ENCODE results near the gene GTPBP2. TPM values are rescaled to one million over a fixed set of nuclear protein-coding genes. Genes with fewer than 3 reads are reported as not detected.
A peak's percentile ranks its signal among the peaks of the same experiment; 100 is the strongest.

GTPBP2 gene
- total and polyA plus RNA-seq, 2 of the 13 experiments (the other 11 are each of a cell fraction or from before 2014, with no cell fraction given), result 26.9 to 88.2 TPM

DNA sequence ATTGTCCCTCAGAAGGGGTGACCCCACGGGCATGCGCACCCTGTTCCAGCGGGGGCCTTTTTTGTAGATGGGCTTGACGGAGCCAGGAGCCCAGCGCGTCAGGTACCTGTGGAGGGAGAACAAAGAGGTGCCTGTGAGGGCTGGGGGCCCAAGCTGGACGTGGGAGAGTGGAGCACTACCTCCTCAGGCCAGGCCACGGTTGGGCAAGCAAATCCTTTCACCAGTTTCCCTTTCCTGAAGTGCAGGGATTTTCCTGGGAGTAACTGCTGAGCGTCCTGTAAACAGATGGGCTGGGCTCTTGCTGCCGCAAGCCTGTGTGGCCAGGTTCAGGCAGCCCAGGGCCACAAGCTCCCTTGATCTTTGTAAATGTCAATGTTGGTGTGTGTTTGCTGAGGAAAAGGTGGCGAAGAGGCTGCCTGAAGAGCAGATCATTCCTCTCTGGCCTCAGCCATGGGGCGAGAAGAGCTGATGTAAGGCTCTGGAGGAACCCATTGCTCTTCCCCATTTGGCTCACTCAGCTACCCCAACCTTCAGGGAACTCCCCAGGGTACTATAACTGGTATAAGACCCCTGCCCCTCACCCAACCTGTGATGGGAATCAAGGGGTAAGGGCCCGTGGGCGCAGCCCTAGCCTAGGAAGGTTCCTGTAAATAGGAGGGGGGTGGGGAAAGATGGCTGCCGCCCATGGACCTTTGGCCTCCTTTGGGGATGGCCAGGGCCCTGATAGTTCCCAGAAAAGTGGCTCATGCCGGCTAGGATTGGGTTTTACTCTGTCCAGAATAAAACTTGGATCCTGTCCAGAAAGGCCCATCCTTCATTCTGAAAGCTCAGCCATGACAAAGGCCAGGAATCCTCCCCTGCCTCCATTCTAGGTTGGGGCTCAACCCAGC, 43.0 kb upstream of the GTPBP2 start (continued):
- TF ChIP-seq ZNF274 (CRISPR knock-in tag; IDR thresholded peaks at IDR 0.05), result peak; percentile 56; the same call in 1 of the 2 replicates
- TF ChIP-seq, protein P1, sequence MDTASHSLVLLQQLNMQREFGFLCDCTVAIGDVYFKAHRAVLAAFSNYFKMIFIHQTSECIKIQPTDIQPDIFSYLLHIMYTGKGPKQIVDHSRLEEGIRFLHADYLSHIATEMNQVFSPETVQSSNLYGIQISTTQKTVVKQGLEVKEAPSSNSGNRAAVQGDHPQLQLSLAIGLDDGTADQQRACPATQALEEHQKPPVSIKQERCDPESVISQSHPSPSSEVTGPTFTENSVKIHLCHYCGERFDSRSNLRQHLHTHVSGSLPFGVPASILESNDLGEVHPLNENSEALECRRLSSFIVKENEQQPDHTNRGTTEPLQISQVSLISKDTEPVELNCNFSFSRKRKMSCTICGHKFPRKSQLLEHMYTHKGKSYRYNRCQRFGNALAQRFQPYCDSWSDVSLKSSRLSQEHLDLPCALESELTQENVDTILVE (CRISPR knock-in tag; IDR thresholded peaks at IDR 0.05), result no peak
- TF ChIP-seq GATAD2A (CRISPR knock-in tag; IDR thresholded peaks at IDR 0.05), result peak; percentile 93
- TF ChIP-seq POLR2G (IDR thresholded peaks at IDR 0.05; ENCODE audit: low read depth, low read length), result peak; percentile 53
- no peak for TF ChIP-seq EHMT2 (IDR thresholded peaks at IDR 0.05; ENCODE audit: borderline replicate concordance, low read depth, low read length)
- no peak for TF ChIP-seq HMGA1 (CRISPR knock-in tag; conservative IDR thresholded peaks at IDR 0.05)
- peak; percentile 35; the same call in 1 of the 2 replicates for TF ChIP-seq HOMEZ (CRISPR knock-in tag; IDR thresholded peaks at IDR 0.05; ENCODE audit: low read depth)
- TF ChIP-seq, protein P2, sequence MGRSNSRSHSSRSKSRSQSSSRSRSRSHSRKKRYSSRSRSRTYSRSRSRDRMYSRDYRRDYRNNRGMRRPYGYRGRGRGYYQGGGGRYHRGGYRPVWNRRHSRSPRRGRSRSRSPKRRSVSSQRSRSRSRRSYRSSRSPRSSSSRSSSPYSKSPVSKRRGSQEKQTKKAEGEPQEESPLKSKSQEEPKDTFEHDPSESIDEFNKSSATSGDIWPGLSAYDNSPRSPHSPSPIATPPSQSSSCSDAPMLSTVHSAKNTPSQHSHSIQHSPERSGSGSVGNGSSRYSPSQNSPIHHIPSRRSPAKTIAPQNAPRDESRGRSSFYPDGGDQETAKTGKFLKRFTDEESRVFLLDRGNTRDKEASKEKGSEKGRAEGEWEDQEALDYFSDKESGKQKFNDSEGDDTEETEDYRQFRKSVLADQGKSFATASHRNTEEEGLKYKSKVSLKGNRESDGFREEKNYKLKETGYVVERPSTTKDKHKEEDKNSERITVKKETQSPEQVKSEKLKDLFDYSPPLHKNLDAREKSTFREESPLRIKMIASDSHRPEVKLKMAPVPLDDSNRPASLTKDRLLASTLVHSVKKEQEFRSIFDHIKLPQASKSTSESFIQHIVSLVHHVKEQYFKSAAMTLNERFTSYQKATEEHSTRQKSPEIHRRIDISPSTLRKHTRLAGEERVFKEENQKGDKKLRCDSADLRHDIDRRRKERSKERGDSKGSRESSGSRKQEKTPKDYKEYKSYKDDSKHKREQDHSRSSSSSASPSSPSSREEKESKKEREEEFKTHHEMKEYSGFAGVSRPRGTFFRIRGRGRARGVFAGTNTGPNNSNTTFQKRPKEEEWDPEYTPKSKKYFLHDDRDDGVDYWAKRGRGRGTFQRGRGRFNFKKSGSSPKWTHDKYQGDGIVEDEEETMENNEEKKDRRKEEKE (IDR thresholded peaks at IDR 0.05), result no peak
- no peak for TF ChIP-seq HNRNPK (IDR thresholded peaks at IDR 0.05; ENCODE audit: low read depth, low read length, poor library complexity, severe bottlenecking)
- TF ChIP-seq ZNF674 (CRISPR knock-in tag; IDR thresholded peaks at IDR 0.05; ENCODE audit: low read depth), result no peak
- TF ChIP-seq, protein P3, sequence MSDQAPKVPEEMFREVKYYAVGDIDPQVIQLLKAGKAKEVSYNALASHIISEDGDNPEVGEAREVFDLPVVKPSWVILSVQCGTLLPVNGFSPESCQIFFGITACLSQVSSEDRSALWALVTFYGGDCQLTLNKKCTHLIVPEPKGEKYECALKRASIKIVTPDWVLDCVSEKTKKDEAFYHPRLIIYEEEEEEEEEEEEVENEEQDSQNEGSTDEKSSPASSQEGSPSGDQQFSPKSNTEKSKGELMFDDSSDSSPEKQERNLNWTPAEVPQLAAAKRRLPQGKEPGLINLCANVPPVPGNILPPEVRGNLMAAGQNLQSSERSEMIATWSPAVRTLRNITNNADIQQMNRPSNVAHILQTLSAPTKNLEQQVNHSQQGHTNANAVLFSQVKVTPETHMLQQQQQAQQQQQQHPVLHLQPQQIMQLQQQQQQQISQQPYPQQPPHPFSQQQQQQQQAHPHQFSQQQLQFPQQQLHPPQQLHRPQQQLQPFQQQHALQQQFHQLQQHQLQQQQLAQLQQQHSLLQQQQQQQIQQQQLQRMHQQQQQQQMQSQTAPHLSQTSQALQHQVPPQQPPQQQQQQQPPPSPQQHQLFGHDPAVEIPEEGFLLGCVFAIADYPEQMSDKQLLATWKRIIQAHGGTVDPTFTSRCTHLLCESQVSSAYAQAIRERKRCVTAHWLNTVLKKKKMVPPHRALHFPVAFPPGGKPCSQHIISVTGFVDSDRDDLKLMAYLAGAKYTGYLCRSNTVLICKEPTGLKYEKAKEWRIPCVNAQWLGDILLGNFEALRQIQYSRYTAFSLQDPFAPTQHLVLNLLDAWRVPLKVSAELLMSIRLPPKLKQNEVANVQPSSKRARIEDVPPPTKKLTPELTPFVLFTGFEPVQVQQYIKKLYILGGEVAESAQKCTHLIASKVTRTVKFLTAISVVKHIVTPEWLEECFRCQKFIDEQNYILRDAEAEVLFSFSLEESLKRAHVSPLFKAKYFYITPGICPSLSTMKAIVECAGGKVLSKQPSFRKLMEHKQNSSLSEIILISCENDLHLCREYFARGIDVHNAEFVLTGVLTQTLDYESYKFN (CRISPR knock-in tag; conservative IDR thresholded peaks at IDR 0.05), result peak; percentile 86
- TF ChIP-seq NRL (CRISPR knock-in tag; IDR thresholded peaks at IDR 0.05; ENCODE audit: borderline replicate concordance), result 0 out of 2 replicates have a peak, but pooled peaks have one; percentile 13
- TF ChIP-seq ZNF709 (CRISPR knock-in tag; IDR thresholded peaks at IDR 0.05), result no peak
- TF ChIP-seq CENPX (CRISPR knock-in tag; IDR thresholded peaks at IDR 0.05), result no peak
- TF ChIP-seq, protein P4, sequence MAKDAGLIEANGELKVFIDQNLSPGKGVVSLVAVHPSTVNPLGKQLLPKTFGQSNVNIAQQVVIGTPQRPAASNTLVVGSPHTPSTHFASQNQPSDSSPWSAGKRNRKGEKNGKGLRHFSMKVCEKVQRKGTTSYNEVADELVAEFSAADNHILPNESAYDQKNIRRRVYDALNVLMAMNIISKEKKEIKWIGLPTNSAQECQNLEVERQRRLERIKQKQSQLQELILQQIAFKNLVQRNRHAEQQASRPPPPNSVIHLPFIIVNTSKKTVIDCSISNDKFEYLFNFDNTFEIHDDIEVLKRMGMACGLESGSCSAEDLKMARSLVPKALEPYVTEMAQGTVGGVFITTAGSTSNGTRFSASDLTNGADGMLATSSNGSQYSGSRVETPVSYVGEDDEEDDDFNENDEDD (CRISPR knock-in tag; IDR thresholded peaks at IDR 0.05; ENCODE audit: borderline replicate concordance), result no peak
- no peak; a peak in 1 of 4 replicates for TF ChIP-seq NR2F1 (CRISPR knock-in tag; IDR thresholded peaks at IDR 0.05)
